ENCODE measurements around the gene CCDC138. TPM values are rescaled to one million over a fixed set of nuclear protein-coding genes. Genes with fewer than 3 reads are reported as not detected.

The CCDC138 gene
- total RNA-seq, 1 experiment from 2014 or later = 21.3 TPM

DNA sequence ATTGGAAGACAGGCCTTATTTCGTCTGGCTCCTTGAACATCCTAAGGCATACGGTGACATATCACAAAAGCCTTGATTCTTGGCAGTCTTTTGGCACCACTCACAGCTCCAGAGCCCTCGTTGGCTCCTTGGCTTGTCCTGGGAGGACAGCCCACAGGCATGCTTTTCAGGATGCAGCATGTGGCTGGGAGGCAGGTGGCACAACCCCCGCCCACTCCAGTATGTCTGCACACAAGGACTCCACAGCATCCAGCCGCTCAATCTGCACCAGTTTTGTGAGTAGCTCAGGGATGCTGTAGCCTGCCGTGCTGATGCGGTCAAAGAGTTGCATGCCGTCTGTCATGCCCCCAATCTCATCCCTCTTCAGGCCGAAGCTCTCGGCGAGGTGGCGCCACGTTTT lies 110.2 kb downstream of the CCDC138 start:
- DNase-seq (ENCODE audit: low spot score) = no peak

DNA sequence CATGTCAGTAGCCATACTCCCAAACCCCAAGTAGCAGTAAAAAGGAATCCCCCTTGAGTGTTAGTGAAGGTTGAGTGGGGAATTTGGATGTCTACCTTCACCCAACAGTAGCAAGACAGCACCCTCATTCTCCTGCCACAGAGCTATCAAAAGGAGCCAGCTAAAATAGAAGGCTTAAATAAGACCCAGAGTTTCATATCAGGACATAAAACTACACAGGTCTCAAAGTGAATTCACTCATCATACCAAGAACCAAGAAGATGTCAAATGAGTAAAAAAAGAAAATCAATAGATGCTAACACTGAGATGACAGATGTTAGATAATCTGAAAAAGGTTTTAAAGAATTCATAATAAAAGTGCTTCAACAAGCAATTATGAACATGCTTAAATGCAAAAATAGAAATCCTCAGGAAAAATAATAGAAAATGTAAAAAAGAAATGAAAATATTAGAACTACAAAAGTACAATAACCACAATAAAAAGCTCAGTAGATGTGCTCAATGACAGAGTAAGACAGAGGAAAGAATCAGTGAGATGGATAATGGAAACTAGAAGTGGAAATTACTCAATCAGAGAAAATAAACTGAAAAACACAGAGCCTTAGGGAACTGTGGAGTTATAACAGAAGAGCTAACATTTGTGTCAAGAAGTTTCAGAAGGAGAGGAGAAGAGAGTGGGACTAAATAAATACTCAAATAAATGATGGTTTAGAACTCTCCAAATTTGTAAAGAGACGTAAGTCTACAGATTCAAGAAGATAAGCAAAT lies 111.9 kb downstream of the CCDC138 start:
- DNase-seq (ENCODE audit: low spot score) = no peak

DNA sequence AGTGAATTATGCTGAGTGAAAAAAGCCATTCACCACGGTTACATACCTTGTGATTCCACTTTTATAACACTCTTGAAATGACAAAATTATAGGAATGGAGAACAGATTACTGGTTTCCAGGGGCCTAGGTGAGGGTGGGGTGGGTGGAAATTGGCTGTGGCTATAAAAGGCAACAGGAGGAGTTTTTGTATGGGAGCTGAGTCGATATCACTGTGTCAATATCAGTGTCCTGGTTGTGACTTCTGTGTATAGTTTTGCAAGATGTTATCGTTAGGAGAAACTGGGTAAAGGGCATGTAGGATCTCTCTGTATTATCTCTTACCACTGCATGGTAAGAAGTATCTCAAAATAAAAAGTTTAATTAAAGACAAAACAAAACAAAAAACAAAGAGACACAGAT lies 118.1 kb downstream of the CCDC138 start:
- no peak for DNase-seq (ENCODE audit: low spot score)

DNA sequence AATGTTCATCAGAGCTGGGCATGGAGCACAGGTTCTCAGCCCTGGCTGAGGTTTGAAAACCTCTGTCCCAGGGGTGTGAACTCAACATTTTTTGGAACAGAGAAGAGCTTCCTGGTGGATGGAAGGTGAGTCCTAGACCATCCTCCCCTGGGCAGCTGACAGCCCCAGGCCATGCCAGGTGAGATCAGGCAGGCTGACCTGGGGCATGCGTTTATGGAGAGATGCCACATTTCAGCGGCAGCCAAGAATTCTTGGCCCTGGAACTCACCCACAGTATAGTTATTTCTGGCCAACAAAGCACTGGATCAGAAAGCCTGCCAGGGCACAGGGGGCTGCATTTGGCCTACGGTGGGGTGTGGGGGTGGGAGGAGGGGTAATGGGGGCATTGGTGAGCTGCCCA lies 118.6 kb downstream of the CCDC138 start:
- DNase-seq (ENCODE audit: low spot score) = no peak

DNA sequence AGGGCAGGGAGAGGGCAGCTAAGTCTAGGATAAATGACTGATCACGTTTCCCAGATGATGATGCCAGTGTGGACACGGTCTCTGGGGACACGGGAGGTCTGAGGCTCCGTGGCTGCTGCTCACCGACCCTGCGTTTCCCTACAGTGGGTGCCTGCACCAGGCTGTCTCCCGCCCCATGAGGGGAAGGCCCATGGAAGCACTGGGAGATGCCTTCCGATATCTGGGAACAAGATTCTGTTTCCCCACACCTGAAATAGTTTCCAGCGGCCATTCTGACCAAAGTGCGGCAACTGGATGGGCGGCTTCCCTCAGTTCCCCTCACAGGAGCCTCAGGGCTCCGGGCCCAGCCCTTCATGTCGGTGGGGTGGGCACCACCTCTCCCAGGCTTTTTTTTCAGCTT lies 119.3 kb downstream of the CCDC138 start:
- DNase-seq (ENCODE audit: low spot score) = no peak

DNA sequence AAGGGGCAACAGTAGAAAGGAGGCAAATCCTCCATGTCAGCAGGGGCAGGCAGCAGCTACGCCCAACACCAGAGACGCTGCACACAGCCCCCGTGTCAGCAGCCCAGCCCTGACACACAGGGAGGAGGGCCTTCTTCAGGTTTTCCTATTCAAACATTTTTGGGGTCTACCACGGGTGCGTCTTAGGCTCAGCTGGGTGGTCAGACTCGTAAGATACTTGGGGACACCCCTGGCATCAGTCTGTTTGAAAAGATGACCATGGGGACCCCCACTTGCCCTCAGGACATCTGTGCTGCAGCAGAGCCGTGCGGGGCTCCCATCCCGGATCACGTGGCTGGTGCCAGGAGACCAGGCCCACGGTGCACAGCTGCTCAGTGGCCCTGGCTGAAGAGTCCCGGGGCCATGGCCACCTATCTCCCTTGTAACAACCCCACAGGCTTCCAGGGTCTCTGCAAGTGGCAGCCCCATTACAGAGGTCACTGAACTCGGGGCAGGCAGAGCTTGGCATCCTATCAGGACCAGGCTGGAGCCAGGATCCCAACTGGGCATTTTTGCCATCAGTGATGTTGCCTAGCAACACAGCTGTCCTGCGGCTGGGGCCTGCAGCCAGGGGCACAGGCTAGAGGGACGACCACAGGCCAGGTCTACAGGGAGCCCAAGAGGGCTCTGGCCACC lies 120.0 kb downstream of the CCDC138 start:
- no peak for DNase-seq (ENCODE audit: low spot score)

DNA sequence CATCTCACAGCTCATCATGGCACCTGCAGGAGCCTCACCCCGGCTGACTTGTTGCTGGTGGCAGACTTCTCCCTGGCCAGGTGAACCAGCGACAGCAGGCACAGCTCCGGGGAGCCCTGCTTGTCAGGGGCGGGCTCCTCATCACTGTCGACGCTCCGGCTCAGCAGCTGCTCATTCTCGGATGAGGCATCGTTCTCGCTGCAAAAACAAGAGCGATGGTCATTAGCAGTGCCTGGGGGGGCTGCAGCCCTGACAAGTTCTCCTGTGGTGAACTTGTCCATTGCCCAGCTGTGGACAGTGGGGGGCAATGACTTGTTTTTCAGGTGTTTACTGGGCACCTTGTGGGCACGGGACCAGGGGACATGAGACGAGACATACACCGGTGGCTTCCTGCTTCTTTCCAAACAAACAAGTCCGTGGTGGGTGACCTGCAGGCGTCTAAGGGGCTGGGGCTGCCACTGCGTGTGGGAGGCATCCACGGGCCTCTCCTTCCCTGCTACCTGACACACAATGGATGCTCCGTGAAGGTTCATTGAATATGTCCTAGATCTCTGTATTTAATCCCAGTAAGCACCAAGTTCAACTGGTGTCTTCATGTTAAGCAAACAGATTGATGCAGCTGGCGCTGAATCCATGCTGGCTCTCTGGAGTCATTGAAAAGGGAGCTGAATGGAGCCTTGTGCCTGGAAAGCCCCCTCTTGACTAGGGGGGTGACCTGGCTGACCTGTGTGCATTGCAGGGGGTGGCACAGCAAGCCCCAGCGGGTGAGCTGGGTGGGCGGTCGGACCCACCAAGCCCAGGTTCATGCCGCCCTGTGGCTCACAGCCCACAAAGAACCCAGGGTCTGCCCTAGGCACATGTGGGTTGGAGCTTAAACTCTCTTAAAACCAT lies 121.5 kb downstream of the CCDC138 start:
- no peak for DNase-seq (ENCODE audit: low spot score)

DNA sequence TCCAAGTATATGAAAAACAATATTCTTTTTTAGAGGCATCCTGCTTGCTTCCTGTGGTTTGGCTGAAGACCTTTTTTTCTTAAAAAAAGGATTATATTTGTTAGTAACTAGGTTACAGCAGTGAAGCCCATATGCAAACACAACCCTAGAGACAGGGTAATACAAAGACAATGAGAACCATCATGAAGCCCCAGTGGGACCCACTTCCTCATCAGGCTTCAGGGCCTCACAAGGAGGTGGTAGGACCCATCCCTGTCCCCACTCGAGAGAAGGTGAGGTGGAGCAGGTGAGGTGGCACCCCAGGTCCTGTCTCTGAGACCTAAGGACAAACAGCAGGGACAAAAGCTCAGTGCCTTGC lies 122.1 kb downstream of the CCDC138 start:
- no peak for DNase-seq (ENCODE audit: low spot score)

DNA sequence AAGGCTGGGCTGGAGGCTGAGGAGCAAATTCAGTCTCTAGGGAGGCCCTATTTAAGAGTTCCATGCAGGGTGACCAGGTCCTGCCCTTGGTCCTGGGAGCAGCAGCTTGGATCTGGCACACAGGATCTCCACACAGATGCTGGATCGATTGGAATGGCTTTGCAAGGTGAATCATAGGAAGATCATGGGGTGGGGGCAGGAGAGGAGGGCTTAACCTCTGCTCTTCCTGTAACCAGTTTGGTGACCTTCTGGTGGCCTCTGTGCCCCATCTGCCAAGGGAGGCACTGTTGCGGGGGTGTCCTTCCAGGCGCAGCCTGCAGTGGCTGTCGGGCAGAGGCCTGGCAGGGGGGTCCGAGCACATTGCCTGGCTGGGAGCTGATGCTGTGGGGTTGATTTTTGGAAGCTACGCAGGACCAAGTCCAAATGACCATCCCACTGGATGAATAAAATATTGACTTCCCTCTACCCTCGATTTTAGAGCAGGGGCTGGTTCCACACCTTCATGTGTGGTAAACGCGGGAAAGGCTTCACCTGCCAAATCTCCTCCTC lies 122.8 kb downstream of the CCDC138 start:
- DNase-seq (ENCODE audit: low spot score) = no peak

DNA sequence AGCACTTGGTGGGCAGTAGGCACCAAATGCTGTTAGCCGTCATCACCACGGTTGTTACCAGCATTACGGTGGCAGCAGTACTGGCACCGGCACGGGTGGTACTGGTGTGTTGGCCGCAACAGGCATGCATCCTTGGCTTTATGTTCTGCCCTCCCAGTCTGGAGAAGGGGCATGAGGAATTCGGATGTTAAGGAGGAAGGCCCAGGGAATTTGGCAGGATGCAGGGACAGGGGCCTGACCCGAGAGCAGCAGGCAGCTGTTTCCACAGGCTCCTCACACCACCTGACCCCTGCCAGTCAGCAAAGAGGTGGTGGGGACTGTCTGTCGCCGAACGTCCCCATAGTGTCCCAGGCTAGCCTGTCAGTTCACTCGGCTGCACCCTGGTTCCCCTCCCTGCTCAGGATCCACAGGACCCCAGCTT lies 123.5 kb downstream of the CCDC138 start:
- DNase-seq (ENCODE audit: low spot score) = no peak

DNA sequence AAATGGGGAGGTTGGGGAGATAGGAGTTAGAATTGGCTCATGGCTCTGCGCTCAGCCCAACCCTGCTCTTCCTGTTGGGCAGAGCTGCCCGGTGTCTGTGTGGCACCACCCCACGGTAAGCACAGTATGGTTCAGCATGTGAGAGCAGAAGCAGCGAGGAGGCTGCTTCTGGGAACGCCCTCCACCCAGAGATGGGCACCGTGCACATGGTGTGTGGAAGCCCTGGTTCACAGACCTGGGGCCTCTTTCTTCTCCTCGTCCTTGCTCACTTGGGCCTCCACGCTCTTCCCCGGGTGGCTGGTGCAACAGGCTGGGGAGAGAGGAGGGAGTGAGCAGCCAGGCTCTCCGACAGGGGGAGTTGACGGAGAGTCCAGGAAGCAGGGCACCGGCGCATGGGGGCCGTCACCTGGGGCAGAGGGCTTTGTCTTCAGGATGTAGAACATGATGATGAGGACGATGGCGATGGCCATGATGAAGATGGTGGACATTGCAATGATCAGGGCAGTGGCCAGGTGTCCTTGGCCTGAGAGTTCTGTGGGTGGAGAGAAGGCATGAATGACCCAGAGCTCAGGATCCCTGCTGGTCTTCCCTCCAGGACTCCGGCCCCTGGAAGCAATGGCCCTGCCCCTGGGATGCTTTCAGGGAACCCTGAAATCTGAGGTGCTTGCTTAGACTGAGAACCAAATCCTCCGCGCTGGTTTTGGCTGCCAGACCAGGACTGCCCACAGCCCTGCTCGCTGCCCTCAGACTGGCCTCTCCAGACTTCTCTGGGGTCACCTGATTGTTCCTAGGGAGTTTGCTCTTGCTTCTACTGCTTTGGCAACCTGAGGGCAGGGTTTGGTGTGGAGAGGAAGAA lies 124.2 kb downstream of the CCDC138 start:
- no peak for DNase-seq (ENCODE audit: low spot score)

DNA sequence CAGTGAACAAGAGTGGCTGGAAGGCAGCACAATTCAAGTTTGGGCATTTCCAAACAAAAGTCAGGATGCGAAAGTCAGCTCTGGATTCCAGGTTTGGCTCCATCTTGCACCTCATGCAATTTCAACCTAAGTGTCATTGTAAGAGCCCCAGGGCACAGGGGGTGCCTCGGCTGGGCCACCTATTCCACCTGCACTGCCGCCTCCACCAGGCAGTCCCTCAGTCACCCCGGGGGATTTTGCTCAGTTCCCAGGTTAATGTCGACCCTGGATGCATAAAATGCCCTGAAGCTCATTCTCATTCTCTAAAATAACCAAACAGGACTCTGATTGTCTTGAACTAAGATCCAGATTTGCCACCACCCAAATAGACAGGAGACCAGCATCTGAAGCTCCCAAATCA lies 124.8 kb downstream of the CCDC138 start:
- no peak for DNase-seq (ENCODE audit: low spot score)

DNA sequence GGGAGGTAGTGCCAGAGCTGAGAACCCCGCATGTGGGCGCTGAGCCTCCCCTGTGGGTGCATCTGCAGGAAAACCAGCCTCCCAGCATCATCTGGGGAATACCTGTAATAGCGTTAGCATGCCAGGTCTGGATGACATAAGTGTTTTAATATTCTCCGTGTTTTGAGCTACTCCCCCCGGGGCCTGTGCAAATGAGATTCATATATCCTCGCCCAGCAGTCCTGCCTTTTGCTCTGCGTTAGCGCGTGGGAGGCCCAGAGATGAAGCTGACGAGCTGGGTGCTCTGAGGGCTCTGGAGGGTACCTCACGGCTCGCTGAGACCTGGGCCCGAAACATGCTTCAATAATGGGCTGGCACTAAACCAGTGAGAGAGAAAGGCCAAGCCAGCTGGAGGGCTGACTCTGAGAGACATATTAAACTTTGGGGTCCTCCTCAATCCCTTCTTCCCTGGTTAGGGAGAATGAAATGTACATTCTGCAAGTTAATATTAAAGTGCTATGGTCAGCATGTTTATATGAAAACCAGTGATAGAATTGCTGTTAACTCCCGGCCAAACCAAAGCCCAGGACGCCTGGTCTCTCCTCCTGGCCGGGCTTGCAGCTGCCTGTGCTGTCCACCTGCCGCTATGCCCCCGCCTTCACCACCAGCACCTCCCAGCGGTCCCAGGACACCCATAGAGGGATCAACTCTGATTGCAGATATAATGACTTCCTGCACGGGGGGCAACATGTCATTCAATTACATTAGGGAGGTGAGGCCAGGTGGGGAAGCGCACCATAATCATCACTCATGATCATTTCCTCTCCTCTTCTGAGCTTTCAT lies 125.4 kb downstream of the CCDC138 start:
- DNase-seq (ENCODE audit: low spot score) = no peak

DNA sequence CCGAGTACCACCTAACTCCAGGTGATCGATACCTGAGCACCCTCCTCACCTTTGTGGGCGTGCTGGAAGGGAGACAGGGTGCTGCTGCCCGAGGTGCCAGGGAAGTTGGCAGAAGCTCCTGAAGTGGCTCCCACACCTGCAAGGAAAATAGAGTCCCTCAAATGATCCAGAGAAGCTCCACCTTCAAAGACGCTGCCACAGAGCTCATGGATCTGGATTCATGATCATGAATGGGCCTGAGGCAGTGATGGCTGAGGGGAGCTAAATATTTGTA lies 126.0 kb downstream of the CCDC138 start:
- no peak for DNase-seq (ENCODE audit: low spot score)

DNA sequence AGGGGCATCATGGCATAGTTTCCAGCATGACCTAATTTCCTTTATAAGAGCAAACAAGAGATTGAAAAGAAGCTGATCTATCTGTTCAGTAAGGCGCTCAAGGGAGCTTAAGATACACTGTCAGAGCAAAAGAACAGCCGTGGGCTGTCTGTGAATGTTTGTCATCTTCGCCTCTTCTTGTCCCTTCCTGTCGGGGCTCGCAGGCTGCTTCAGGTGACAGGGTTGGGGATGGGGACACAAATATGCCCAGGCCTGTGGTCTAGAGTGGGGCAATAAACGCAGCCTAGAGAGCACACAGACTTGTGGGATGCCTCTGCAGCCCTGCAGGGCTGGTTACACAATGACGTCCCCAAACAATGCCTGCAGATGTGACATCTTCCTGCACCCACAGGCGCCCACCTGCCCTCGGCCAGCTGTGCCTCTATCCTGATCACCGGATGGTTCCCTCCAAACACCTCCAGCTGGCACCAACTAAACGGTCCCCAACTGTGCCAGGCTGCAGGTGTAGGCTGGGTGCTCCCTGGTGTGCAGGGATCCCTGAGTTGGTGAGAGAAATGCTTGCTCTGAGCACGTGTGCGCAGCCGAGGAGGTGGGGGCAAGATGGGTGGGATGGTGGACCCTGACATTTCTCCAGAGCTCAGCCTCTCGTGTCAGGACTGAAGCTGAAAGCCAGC lies 129.7 kb downstream of the CCDC138 start:
- no peak for DNase-seq (ENCODE audit: low spot score)

DNA sequence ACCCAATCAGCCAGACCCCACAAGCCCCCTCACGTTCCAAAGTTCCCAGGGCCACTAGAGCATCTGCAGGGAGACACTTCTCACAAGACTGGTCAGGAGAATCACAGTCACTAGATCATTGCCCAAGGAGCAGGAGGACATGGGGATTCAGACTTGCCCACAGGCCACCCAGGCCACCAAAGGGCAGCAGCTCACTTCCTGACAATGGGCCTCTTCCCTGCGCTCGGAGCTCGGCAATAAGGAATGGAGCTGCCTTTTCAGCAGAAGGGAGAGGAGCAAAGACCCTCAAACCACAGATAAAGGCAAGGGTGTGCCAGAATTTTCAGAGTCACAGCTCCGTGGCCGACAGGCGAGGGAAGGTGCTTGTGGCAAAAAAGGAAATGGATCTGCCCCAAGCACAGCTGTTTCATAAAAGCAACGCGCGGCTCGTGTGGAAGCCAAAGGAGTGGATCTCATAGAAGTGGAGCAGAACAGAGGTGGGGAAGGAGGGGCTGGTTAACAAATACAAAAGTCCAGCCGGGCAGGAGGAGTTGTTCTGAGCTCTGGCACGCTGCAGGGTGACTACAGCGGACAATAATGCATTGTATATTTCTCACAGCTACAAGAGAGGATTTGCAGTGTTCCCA lies 130.3 kb downstream of the CCDC138 start:
- no peak for DNase-seq (ENCODE audit: low spot score)

DNA sequence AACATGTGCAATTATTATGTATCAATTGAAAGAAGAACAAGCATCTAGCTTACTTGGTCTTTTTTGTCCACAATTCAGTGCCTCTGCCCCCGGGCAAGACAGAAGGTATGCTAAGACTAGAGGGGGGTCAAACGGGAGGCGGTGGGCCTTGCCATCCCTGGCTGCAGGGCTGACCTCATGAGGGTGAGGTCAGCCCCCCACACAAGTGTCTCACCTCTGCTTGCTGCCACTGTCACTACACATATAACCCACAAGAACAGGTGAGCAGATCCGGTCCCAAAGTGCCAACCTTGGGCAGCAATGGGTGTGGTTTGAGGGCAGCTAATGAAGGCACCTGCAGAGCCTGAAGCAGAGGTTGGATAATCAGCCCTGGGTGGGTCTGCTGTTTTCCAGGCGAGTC lies 131.0 kb downstream of the CCDC138 start:
- DNase-seq (ENCODE audit: low spot score) = no peak

DNA sequence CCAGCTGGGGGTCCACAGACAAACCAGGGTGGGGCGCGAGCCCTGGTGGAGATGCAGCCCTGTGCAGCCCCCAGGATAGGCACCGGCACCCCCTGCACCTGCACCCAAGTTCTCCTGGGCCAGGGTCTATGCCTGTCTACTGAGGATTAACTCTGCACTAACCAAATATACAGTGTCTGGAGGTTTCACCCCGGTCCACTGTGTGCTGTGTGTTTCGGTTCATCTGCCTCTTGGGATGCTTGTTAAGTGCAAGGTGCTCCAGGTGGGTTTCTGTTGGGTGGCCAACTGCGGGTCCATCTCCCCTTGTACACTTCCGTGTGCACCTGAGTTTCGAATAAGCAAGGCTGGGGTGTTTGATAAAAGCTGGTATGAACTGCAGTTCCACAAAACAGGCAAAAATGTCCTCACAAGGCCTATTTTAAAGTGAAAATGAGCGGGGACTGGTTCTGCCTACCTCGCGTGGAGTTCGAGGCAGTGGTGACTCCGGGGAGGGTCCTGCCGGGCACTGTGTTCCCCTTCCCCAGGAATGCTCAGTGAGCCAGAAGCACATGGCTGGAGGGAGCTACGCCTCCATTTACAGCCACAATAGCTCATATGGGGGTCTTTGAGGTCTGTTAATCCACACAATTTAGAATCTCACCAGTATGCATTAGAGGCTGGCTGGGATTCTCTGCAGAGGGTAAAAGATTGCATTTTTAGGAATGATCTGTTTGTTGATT lies 131.7 kb downstream of the CCDC138 start:
- no peak for DNase-seq (ENCODE audit: low spot score)

DNA sequence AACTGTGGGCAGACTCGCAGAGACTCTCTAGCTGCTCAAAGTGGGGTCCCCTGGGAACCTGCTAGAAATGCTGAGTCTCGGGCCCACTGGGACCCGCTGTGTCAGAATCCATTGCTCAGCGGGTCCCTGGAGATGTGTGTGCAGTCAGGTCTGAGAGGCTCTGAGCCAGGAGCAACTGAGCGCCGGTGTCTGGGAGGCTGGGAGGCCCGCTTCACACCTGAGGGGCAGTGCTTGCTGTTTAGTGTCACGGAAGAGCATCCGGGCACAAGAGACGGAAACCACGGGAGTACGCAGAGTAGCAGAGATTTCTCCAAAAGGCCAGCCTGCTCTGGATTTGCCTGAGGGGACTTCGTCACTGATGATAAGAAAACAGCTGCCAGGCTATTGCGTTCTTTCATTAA lies 132.4 kb downstream of the CCDC138 start:
- DNase-seq (ENCODE audit: low spot score) = no peak
